NCI-H345 treated with DMSO at 0.1 percent for 48 hours (cell line): ENCODE measurements around the gene ZSCAN10.
"Not testable (repeated sequence)": the region's sequence is repeated elsewhere in the genome, so short reads cannot be mapped to it uniquely, and the experiment has no call there.

Experiments
- DNase-seq: peaks from one replicate; lab custom pipeline; 2025; ENCODE audit not compliant: unreplicated experiment; lab: John Stamatoyannopoulos, UW

ZSCAN10 gene

DNA sequence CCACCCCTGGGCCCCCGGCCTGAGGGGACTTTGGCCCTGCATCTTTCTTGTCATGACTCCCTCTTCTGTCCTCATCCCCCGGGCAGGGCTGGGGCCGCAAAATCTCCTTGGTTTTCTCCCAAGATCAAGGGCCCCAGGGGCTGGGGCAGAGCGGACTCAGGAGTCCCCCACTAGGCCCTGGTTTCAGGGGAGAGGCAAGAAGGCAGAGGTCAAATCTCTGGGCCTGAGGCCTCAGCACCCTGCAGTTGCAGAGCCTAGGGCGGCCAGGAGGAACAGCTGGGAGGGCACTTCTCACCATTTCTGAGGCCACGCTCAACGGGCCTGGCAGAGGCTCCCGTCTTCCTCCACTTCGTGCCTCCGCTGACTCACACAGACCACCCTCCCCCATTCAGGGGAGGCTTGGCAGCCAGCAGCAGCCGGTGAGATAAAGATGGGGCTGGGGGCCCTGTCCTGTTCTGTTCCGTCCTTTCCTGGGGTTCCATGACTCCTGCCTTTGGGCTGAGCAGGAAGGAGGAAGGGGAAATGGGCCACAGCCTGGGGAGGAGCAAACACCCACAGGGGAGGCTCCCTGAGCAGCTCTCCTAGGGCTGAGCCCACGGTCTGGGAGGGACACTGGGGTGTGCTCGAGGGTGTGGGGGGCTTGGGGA is 12.4 kb downstream of the ZSCAN10 start:
- no peak for DNase-seq

DNA sequence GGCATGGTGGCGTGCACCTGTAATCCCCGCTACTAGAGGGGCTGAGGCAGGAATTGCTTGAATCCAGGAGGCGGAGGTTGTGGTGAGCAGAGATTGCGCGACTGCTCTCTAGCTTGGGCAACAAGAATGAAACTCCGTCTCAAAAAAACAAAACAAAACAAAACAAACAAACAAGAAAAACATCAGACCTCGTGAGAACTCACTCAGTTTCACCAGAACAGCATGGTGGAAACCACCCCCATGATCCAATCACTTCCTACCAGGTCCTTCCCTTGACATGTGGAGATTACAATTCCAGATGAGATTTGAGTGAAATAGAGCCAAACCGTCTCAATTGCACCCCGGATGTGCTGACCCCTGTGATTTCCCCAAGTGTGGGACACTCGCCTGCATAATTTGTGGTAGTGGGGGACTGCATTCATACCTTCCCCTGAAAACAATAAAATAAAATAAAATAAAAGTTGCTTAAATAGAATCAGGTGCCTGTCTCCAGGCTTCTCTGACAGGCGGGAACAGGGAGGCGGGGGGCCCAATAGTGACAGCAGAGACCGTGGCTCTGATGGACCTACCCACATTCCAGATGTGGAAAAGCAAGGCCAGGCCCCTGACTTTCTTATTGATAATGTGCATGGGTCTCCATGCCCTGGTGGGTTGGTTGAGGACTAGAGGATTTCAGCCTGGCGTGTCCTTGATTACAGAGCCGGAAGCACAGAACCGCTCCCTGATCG is 13.1 kb downstream of the ZSCAN10 start:
- no peak for DNase-seq

DNA sequence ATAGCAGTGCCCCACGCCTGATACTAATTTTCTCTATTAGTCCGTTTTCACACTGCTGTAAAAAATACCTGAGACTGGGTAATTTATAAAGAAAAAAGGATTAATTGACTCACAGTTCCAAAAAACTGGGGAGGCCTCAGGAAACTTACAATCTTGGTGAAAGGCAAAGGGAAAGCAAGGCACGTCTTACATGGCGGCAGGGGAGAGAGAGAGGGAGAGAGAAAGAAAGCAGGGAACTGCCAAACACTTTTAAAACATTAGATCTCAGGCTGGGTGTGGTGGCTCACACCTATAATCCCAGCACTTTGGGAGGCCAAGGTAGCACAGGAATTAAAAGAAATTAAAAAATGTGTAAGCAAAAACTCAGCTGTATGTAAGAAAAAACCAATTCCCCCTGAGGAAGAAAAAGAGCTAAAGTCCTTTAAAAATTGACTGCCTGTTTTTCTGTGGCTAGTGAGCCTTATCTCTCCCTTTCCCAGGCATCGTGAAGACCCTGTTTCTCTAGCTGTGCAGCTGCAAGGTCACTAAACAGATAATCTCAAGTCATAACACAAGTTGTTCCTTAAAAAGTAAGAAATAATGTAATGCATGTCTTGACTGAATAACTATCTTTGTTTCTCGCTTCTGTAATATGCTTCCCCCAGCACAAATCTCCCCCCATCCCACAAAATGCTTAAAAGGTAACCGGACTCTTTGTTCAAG is 14.0 kb downstream of the ZSCAN10 start:
- no peak for DNase-seq

DNA sequence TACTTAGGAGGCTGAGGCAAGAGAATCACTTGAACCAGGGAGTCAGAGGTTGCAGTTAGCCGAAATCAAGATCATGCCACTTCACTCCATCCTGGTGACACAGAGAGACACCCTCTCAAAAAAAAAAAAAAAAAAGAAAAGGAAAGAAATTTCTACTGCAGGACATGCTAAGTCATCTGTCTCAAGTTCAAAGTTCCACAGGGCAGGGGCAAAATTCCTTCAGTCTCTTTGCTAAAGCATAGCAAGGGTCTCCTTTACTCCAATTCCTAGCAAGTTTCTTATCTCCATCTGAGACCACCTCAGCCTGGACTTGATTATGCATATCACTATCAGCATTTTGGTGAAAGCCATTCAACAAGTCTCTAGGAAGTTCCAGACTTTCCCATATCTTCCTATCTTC is 14.6 kb downstream of the ZSCAN10 start:
- no peak for DNase-seq

DNA sequence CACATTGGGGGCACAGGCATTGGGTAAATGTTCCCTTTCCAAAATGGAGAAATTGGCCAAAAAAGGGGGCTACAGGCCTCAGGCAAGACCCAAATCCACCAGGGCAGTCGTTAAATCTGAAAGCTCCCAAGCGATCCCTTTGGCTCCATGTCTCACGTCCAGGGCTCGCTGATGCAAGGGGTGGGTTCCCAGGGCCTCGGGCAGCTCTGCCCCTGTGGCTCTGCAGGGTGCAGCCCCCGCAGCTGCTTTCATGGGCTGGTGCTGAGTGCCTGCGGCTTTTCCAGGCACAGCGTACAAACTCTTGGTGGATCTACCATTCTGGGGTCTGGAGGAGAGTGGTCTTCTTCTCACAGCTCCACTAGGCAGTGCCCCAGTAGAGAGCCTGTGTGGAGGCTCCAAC is 15.7 kb downstream of the ZSCAN10 start:
- not testable (repeated sequence) for DNase-seq

DNA sequence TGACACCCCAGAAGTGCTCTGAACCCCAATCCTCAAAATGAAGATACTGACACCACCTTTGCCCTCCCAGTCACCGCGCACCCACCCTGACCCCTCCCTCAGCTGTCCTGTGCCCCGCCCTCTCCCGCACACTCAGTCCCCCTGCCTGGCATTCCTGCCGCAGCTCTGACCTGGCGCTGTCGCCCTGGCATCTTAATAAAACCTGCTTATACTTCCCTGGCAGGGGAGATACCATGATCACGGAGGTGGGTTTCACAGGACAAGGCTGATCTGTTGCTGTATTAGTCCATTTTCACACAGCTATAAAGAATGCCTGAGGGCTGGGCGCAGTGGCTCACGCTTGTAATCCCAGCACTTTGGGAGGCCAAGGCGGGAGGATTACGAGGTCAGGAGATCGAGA is 17.1 kb downstream of the ZSCAN10 start:
- DNase-seq: not testable (repeated sequence)

DNA sequence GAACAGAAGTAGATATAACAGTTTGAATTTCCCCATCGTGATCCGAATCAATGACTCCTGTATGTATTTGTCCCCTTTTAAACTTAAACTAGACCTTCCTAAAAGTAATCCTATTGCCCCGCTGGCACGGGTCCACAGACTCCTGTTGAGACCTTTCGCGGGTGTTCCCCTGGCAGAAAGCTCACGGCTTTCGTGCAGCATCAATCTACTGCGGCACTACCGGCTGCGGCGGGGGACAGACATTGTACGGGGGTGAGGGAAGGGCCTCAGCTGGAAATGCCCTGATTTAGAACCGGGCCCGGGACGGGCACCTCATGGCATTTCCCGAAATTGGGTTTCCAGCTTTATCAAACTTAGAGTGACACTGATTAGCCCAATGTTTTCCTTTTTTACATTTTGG is 19.1 kb downstream of the ZSCAN10 start:
- DNase-seq: no peak

DNA sequence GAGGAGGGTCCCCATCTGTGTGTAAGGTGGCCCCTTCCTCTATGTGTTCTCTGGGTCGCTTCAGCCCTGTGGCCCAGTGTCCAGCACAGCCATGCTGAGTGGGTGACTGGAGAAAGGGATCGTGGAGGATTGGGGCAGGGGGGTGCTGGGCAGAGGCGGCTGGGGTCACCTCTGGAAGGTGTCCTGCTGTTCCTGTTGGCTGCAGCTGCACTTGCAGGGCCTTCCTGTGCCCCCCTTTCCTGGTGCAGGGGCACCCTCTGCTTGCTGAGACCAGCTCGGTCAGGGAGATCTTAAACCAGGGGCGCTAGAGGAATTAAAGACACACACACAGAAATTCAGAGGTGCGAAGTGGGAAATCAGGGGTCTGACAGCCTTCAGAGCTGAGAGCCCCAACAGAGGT is 22.5 kb downstream of the ZSCAN10 start:
- DNase-seq: no peak

DNA sequence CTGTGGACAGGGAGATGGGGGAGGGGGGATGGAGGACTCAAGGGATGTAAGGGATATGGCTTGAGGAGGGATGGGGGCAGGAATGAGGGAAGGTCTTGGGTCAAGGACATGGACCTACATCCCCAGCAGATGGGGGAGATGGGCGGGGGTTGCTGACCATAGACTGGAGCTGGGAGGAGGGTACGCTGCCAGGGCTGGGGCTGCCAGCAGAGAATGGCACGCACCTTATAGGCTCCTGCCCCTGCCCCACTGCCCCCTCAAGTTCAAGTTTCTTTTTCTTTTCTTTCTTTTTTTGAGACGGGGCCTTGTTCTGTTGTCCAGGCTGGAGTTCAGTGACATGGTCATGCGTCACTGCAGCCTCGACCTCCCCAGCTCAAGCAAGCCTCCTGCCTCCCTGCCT is 23.1 kb downstream of the ZSCAN10 start:
- DNase-seq: not testable (repeated sequence)

DNA sequence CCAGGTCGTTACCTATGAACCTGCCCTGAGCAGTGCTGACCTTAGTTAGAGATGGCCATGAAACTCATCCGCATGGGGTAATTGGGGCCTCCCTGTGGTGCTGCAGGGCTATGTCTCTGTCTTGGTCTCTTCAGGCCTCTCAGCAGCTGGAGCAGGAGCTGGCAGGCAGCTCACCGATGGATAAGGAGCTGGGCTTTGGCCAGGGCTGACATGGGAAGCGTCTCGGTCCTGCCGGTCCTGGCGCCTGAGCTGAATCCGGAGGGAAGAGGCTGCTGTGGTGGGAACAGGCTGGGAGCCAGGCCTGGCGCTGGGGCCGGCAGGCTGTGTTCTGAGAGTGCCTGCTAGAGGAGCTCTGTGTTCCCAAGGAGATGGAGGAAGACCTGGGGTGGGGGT is 23.6 kb downstream of the ZSCAN10 start:
- no peak for DNase-seq

DNA sequence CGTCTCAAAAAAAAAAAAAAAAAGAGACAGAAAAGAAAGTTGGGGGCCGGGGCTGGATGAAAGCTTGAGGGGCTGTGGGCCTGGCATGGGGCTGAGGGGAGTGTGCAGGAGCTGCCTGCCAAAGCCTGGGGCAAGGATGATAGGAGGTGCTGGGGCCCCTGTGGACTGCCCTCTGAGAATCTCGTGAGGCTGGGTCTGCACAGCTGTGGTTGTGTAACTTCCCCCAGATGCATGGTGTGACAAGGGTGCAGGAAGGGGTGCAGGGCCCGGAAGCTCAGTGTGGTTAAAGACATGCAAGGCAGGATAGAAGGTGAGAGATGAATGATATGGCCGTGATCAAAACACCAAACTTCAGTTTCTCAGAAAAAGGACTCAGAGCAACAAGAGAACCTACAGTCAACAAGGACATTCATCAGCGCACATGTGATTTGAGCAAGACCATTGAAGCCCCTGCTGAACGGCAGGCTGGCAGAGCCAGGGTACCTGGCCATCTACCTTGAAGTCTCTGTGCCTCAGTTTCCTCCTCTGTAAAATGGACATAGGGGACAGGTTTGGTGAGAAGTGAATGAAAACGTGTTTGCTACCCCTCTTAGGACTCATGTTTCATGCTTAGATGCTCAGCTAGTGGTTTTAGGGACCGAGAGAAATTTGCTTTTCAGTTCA is 24.1 kb downstream of the ZSCAN10 start:
- DNase-seq: no peak

DNA sequence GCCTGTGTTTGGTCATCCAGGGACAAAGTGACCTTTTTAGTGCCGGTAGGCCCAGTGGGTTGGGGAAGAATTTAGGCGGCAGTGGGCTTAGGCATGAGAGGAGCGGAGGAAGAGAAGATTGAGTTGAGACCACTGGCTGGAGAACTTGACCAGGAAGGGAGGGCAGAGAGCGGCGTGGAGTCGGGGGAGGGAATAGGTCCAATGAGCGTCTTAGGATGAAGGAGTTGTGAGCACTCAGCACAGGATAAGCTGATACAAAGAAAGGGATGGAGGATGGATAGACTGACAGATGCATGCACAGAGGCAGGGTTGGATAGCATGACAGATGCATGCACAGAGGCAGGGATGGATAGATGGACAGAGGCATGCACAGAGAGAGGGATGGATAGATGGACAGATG is 25.6 kb downstream of the ZSCAN10 start:
- DNase-seq: no peak

DNA sequence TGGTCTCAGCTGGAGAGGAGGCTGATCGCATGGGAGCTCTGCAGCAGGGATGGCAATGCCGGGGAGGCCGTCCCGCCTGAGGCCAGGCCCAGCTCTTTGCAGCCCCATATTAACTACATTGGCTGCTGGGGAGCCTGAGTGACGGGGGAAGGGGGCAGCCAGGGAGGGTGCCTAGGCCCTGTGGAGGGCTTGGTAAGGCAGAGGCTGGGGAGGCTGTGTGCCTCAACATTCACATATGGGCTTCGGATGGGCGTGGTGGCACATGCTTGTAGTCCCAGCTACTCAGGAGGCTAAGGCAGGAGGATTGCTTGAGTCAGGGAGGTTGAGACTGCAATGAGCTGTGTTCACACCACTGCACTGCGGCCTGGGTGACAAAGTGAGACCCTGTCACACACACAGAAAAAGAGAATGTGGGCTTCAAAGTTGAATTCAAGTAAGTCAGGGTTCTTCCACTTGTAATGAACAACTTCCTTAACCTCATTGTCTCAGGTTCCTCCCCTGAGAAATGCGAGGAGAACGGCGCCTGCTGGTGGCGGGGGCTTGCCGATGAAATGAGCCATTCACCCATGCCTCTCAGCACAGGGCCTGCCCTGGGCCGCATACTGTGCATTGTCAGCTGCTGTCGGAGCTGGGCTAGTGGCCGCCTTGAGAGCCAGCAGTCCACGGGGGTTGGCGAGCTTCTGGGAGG is 26.4 kb downstream of the ZSCAN10 start:
- not testable (repeated sequence) for DNase-seq

DNA sequence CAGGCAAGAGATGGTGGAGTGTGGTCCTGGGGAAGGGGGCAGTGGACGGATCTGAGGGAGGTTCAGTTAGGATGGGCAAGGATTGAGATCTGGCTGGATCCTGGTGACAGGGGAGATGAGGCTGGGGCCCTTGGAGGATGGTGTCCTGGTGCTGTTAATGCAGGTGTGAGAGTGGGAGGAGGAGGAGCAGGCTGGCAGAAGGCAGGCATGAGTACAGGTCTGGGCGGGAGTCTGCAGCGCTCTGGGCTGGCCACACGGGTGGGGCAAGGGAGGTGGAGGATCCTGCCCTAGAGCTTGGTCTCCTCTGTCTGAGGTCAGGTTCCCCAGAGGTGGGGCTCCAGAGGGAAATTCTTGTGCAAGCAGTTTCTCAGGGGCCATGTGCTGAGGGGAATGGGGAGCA is 26.9 kb downstream of the ZSCAN10 start:
- not testable (repeated sequence) for DNase-seq

DNA sequence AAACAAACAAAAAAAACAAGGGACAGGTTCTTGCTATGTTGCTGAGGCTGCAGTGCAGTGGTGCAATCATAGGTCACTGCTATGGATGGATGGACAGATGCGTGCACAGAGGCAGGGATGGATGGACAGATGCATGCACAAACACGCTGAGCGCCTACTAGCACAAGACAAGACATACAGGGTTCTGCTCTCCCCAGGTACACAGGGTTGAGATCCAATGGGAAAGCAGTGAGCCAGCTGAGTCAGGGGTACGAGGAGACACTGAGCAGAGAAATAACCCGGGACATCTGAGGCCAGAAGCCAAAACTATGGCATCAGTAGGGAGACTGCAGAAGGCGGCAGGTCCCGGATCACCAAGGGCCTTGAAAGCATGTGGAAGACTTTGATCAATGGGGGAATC is 27.4 kb downstream of the ZSCAN10 start:
- no peak for DNase-seq

DNA sequence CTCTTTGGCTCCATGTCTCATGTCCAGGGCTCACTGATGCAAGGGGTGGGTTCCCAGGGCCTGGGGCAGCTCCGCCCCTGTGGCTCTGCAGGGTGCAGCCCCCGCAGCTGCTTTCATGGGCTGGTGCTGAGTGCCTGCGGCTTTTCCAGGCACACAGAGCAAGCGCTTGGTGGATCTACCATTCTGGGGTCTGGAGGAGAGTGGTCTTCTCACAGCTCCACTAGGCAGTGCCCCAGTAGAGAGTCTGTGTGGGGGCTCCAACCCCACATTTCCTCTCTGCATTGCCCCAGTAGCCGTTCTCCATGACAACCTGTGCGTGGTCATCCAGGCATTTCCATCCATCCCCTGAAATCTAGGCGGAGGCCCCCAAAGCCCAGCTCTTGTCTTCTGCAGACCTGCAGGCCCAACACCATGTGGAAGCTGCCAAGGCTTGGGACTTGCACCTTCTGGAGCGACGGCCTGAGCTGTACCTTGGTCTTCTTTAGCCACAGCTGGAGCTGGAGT is 28.4 kb downstream of the ZSCAN10 start:
- DNase-seq: no peak

DNA sequence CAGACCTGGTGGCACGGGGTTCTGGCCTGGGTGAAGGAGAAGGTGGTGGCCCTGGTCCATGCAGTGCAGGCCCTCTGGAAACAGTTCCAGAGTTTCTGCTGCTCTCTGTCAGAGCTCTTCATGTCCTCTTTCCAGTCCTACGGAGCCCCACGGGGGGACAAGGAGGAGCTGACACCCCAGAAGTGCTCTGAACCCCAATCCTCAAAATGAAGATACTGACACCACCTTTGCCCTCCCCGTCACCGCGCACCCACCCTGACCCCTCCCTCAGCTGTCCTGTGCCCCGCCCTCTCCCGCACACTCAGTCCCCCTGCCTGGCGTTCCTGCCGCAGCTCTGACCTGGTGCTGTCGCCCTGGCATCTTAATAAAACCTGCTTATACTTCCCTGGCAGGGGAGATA is 29.9 kb downstream of the ZSCAN10 start:
- not testable (repeated sequence) for DNase-seq

DNA sequence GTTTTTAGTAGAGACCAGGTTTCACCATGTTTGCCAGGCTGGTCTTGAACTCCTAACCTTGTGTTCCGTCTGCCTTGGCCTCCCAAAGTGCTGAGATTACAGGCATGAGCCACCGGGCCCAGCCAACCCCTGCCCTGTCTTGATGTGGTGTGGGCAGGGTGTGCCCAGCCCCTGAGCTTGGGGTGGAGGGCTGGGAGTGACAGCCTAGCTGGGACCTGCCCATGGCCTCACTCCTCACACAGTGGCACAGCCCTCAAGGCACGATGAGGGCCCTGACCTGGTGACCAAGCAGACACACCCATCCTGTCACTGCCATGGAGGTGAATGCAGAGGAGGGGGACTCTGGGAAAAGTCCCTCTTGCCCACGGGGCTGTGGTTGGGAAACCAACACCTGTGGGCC is 30.6 kb downstream of the ZSCAN10 start:
- DNase-seq: no peak

DNA sequence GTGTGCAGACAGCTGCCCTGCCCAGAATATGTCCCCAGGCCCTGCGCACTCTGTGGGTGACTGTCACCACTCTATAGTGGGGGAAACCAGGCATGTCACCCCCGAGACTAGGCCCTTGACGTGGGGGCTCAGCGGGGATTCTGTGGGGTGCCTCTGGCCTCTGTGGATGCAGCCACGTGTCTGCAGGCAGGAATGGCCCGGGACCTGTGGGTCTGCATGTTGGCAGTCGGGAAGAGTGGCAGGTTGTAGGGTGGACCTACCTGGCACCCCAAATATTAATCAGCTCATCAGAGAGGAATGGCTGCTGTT is 32.7 kb downstream of the ZSCAN10 start:
- DNase-seq: no peak

DNA sequence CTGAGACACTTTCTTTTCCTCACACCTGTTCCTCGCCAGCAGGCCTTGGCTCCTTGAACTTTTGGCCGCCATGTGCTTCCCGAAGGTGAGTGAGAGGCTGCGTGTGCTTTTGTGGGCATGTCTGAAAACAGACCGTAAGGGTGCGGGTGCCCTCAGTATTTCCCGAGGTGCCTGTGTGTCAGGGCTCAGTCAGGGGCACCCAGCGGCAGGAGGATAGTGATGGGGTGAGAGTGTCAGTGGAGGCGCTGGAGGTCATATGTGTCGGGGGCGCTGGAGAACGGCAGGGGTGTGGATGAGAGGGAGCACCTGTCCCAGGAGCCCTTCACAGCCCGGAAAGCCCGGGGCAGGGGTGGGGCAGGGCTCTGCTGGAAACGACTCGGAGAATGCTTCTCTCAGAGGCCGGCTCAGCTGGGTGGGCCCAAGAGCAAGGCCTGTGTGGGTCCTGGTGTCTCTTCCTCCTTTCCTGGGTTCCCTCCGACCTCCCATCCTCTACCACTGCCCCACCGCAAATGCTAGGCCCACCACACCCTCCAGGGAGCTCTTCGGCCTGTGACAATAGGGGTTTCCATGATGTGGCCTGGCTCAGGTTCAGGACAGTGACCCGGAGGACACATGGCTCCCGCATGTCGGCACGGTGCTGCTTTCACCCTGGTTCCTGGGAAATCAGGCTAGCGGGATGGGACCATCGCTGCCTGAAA is 33.2 kb downstream of the ZSCAN10 start:
- no peak for DNase-seq
